NCI-H748 treated with DMSO at 0.1 percent for 48 hours (cell line): ENCODE results near the gene CSTPP1.

Experiments
- DNase-seq: peaks from one replicate; lab custom pipeline; 2025; lab: John Stamatoyannopoulos, UW

Gene CSTPP1

GRCh38 chr11:47208628-47209027 is 272.1 kb downstream of the CSTPP1 start:
- DNase-seq, result no peak
